Gastrocnemius medialis (tissue), 4 donors: ENCODE measurements around the gene SEMA3E. TPM values are rescaled to one million over a fixed set of nuclear protein-coding genes. Genes with fewer than 3 reads are reported as not detected.

Source experiments
- ATAC-seq, 2 donors: fragments of 150-250 bp; one replicate each; pipeline ENCODE4 v1.9.1; 2016
- DNase-seq, 2 donors: peaks; one replicate each; pipeline ENCODE4 v3.0.0-alpha.2; 2019
- H3K27ac ChIP-seq, 4 donors: fragments of 200-600 bp; sonication (generic); 1 replicate in 1 of 4; 2 replicates in 3 of 4; pipeline ENCODE4 v1.5.1; 2016 to 2018; ENCODE audit warnings: mild to moderate bottlenecking in 2 of 4, moderate library complexity in 1 of 4
- H3K27me3 ChIP-seq, 3 donors: fragments of 200-600 bp; sonication (generic) in 2 of 3; 1 replicate in 1 of 3; 2 replicates in 2 of 3; pipeline versions ENCODE4 v1.5.1 to v1.6.0; 2016 to 2019; ENCODE audit warnings: mild to moderate bottlenecking in 1 of 3, moderate library complexity in 1 of 3
- H3K36me3 ChIP-seq, 2 donors: fragments of 200-600 bp; sonication (generic) in 1 of 2; one replicate each; pipeline ENCODE4 v1.5.1; 2017 to 2018
- H3K4me1 ChIP-seq, 2 donors: fragments of 200-600 bp; sonication (generic) in 1 of 2; one replicate each; pipeline ENCODE4 v1.5.1; 2016 to 2017; ENCODE audit warnings: mild to moderate bottlenecking in 2 of 2
- H3K4me3 ChIP-seq, 4 donors: fragments of 200-600 bp; sonication (generic) in 3 of 4; 1 replicate in 1 of 4; 2 replicates in 3 of 4; pipeline ENCODE4 v1.5.1; 2016 to 2019; ENCODE audit warnings: mild to moderate bottlenecking in 2 of 4
- H3K9me3 ChIP-seq, 3 donors: fragments of 200-600 bp; sonication (generic) in 2 of 3; 1 replicate in 1 of 3; 2 replicates in 2 of 3; pipeline ENCODE4 v1.5.1; 2016 to 2019
- CTCF ChIP-seq, 5 experiments: fragments of 450-650 bp in 3 of 5; fragments of 200-600 bp in 2 of 5; sonication (generic) in 2 of 5; IDR thresholded peaks in 4 of 5; conservative IDR thresholded peaks in 1 of 5; 1 replicate in 4 of 5; 2 replicates in 1 of 5; pipeline ENCODE4 v1.5.1; 2016 to 2019; ENCODE audit warnings: antibody characterized with exemption in 5 of 5, mild to moderate bottlenecking in 3 of 5, moderate library complexity in 3 of 5
- POLR2A ChIP-seq, 2 donors: fragments of 450-650 bp; IDR thresholded peaks; one replicate each; pipeline ENCODE4 v1.6.1; 2017; ENCODE audit warnings: antibody characterized with exemption in 2 of 2, mild to moderate bottlenecking in 2 of 2, moderate library complexity in 2 of 2
- in situ Hi-C, 4 donors: fragments of 200-750 bp; cut with MboI; loops; one replicate each; pipeline versions ENCODE4 v1.15.0 to v1.8.0; 2017; ENCODE audit warnings: low sequenced_read_pairs in 4 of 4
- intact Hi-C: fragments of 100-400 bp; cut with DNase I; formaldehyde crosslinking; loops from one replicate; pipeline ENCODE4 v1.15.1; 2023; ENCODE audit warnings: low total_unique reads
- total RNA-seq, 4 donors: library from RNA; depleted of rRNA; stranded (reverse); fragments of >200 nt; gene quantifications; one replicate each; pipeline versions ENCODE4 v1.1.0 to v1.2.3, GENCODE V29; 2016

SEMA3E gene
- total RNA-seq, 4 donors from 2014 or later, result 0.22 to 0.41 (median 0.32) TPM; not detected in 1

GRCh38 chr7:83362871-83363550 lies 285.9 kb downstream of the SEMA3E start:
- Histone ChIP-seq H3K9me3 (no peaks in the 10 kb centered on the region), H3K36me3 (no peaks in the 10 kb centered on the region), H3K4me1 (no peaks in the 10 kb centered on the region), H3K4me3 (no peak overlapping the region), H3K27ac (no peak overlapping the region), H3K27me3 (no peaks in the 10 kb centered on the region)
- in situ Hi-C loops, result no loop called here
- intact Hi-C loops, result no loop called here
- TF ChIP-seq CTCF (IDR thresholded peaks at IDR 0.05 in 4 of 5, conservative IDR thresholded peaks at IDR 0.05 in 1 of 5) (no peak), POLR2A (IDR thresholded peaks at IDR 0.05) (no peak)
- DNase-seq, result no peak
- no peak for ATAC-seq

GRCh38 chr7:83359108-83359507 lies 289.8 kb downstream of the SEMA3E start:
- no peaks in the 10 kb centered on the region for H3K36me3 ChIP-seq
- no peaks in the 10 kb centered on the region for H3K4me1 ChIP-seq
- H3K4me3 ChIP-seq, result no peak overlapping the region
- ATAC-seq, result no peak
- H3K27ac ChIP-seq, result no peak overlapping the region
- DNase-seq, result no peak
- H3K27me3 ChIP-seq, result no peaks in the 10 kb centered on the region
- intact Hi-C loops (no loop called here), in situ Hi-C loops (no loop called here)
- H3K9me3 ChIP-seq, result no peaks in the 10 kb centered on the region
- TF ChIP-seq POLR2A (IDR thresholded peaks at IDR 0.05) (no peak), CTCF (IDR thresholded peaks at IDR 0.05 in 4 of 5, conservative IDR thresholded peaks at IDR 0.05 in 1 of 5) (no peak)

DNA sequence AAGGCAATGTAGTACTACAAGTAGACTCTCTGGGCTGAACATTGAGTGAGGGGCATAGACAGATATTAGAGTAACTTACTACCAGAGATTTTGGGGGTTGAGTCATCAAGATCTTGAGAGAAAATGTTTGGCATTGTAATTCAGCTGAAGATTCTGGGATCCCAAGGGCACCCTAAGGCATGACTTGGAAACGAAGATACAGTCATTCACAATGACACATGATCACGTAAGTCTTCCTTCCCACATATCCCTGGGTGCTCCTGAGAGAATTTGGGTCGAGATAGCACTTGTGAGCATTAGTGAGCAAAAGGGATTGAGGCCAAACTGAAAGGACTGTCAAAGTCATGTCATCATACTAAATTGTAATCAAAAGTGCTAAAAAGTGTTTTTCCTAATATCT lies 293.8 kb downstream of the SEMA3E start:
- H3K4me3 ChIP-seq, result no peak overlapping the region
- H3K27me3 ChIP-seq, result no peaks in the 10 kb centered on the region
- in situ Hi-C loops (no loop called here), intact Hi-C loops (no loop called here)
- ATAC-seq (no peak), DNase-seq (no peak)
- no peaks in the 10 kb centered on the region for H3K9me3 ChIP-seq
- H3K27ac ChIP-seq, result no peak overlapping the region
- TF ChIP-seq CTCF (IDR thresholded peaks at IDR 0.05 in 4 of 5, conservative IDR thresholded peaks at IDR 0.05 in 1 of 5) (no peak), POLR2A (IDR thresholded peaks at IDR 0.05) (no peak)
- no peaks in the 10 kb centered on the region for H3K36me3 ChIP-seq
- H3K4me1 ChIP-seq, result no peaks in the 10 kb centered on the region

DNA sequence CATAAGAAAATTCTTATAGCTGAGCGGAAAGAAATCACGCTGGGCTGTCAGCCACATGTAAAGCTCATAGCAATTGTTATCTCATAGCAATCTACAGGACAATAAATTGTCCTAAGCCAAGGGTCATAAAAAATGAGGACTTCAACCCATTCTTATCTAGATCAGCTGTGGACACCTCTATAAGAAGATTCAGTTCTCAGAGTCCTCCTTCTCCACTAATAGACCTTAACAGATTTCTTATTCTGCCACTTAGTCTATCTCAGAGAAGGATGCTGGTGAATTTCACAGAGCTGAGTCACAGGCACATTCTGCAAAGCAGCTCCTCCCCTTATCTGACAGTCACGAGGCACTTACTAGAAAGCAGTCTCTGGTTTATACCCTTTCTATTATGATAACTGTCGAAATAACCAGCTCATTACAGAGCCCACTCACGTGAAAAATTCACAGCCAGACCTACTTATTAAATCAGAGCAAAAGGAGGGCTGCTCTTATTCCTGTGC lies 300.9 kb downstream of the SEMA3E start:
- Histone ChIP-seq H3K27ac (no peak overlapping the region), H3K4me3 (no peak overlapping the region), H3K27me3 (no peaks in the 10 kb centered on the region), H3K4me1 (no peaks in the 10 kb centered on the region), H3K9me3 (no peaks in the 10 kb centered on the region), H3K36me3 (no peaks in the 10 kb centered on the region)
- DNase-seq (no peak), ATAC-seq (no peak)
- in situ Hi-C loops (no loop called here), intact Hi-C loops (no loop called here)
- TF ChIP-seq CTCF (IDR thresholded peaks at IDR 0.05 in 4 of 5, conservative IDR thresholded peaks at IDR 0.05 in 1 of 5), result no peak
- no peak for TF ChIP-seq POLR2A (IDR thresholded peaks at IDR 0.05)

GRCh38 chr7:83339907-83340306 lies 309.0 kb downstream of the SEMA3E start:
- in situ Hi-C loops, result no loop called here
- no peaks in the 10 kb centered on the region for H3K4me1 ChIP-seq

More at GRCh38 chr7:83339907-83340306, 309.0 kb downstream of the SEMA3E start:
- DNase-seq (no peak), ATAC-seq (no peak)
- H3K4me3 ChIP-seq, result no peak overlapping the region
- no peak for TF ChIP-seq CTCF (IDR thresholded peaks at IDR 0.05 in 4 of 5, conservative IDR thresholded peaks at IDR 0.05 in 1 of 5)
- no peak for TF ChIP-seq POLR2A (IDR thresholded peaks at IDR 0.05)
- H3K27ac ChIP-seq, result no peak overlapping the region
- H3K27me3 ChIP-seq, result no peaks in the 10 kb centered on the region
- H3K36me3 ChIP-seq, result no peaks in the 10 kb centered on the region
- H3K9me3 ChIP-seq, result no peaks in the 10 kb centered on the region
- intact Hi-C loops, result no loop called here
